Type B pancreatic cell (in vitro differentiated cells): ENCODE data around the gene DYRK2. TPM values are rescaled to one million over a fixed set of nuclear protein-coding genes. Genes with fewer than 3 reads are reported as not detected.

ENCODE experiments used
- DNase-seq: peaks from one replicate; pipeline ENCODE4 v3.0.0; 2021; ENCODE audit warnings: mixed read lengths; ENCODE audit not compliant: unreplicated experiment; ENCODE audit errors: extremely low spot score
- H3K27ac Mint-ChIP-seq: 2 replicates; pipeline ENCODE4 v1.8.0; 2021; ENCODE audit warnings: mild to moderate bottlenecking, mixed read lengths
- H3K27me3 Mint-ChIP-seq: 2 replicates; pipeline ENCODE4 v1.8.0; 2021; ENCODE audit warnings: mixed read lengths
- H3K36me3 Mint-ChIP-seq: 2 replicates; pipeline ENCODE4 v1.8.0; 2021; ENCODE audit warnings: mixed read lengths
- H3K4me1 Mint-ChIP-seq: one replicate; pipeline ENCODE4 v1.8.0; 2021; ENCODE audit warnings: mixed read lengths; ENCODE audit not compliant: unreplicated experiment
- H3K4me3 Mint-ChIP-seq: 2 replicates; pipeline ENCODE4 v1.8.0; 2021; ENCODE audit warnings: mild to moderate bottlenecking, mixed read lengths
- H3K9me3 Mint-ChIP-seq: 2 replicates; pipeline ENCODE4 v1.8.0; 2021; ENCODE audit warnings: mixed read lengths
- CTCF ChIP-seq: fragments of 200-600 bp; sonication (generic); conservative IDR thresholded peaks from 2 replicates; pipeline ENCODE4 v1.5.0; 2021; ENCODE audit warnings: antibody characterized with exemption, mild to moderate bottlenecking
- total RNA-seq: library from RNA; stranded (reverse); gene quantifications from 2 replicates; pipeline ENCODE4 v1.2.1, GENCODE V29; 2021; ENCODE audit warnings: low replicate concordance

DYRK2 gene
- total RNA-seq, 1 donor from 2014 or later = 78.3 TPM

GRCh38 chr12:67645601-67646000 is 2.9 kb upstream of the DYRK2 start:
- no peak overlapping the region for H3K27ac Mint-ChIP-seq
- TF ChIP-seq CTCF = no peak
- DNase-seq = no peak
- no peak overlapping the region for H3K4me3 Mint-ChIP-seq
- H3K9me3 Mint-ChIP-seq = no peaks in the 10 kb centered on the region
- no peaks in the 10 kb centered on the region for H3K27me3 Mint-ChIP-seq
- peaks cover 17% of the 10 kb centered on the region for H3K4me1 Mint-ChIP-seq
- H3K36me3 Mint-ChIP-seq = peaks cover 6% of the 10 kb centered on the region

- no peak for TF ChIP-seq CTCF
- Mint-ChIP-seq H3K9me3 (no peaks in the 10 kb centered on the region), H3K4me3 (peak overlapping the region; percentile 97), H3K36me3 (peaks cover 17% of the 10 kb centered on the region), H3K27ac (peak overlapping the region; percentile 98), H3K27me3 (no peaks in the 10 kb centered on the region), H3K4me1 (peaks cover 26% of the 10 kb centered on the region)
- no peak for DNase-seq
Measured at GRCh38 chr12:67646775-67647174, 1.8 kb upstream of the DYRK2 start.

- H3K4me1 Mint-ChIP-seq = peaks cover 27% of the 10 kb centered on the region
- H3K36me3 Mint-ChIP-seq = peaks cover 17% of the 10 kb centered on the region
- DNase-seq = no peak
- TF ChIP-seq CTCF = no peak
- peak overlapping the region; percentile 97 for H3K4me3 Mint-ChIP-seq
- no peaks in the 10 kb centered on the region for H3K9me3 Mint-ChIP-seq
- no peaks in the 10 kb centered on the region for H3K27me3 Mint-ChIP-seq
- H3K27ac Mint-ChIP-seq = peak overlapping the region; percentile 98
Measured at GRCh38 chr12:67647181-67647798, 1.3 kb upstream of the DYRK2 start.

GRCh38 chr12:67647799-67648520 is 585 bp upstream of the DYRK2 start:
- H3K4me3 Mint-ChIP-seq = peak overlapping the region; percentile 97

GRCh38 chr12:67649261-67649569 is 670 bp downstream of the DYRK2 start:
- TF ChIP-seq CTCF = no peak
- Mint-ChIP-seq H3K4me1 (peaks cover 40% of the 10 kb centered on the region), H3K9me3 (no peaks in the 10 kb centered on the region), H3K36me3 (peaks cover 30% of the 10 kb centered on the region), H3K27ac (no peak overlapping the region), H3K4me3 (no peak overlapping the region), H3K27me3 (no peaks in the 10 kb centered on the region)
- DNase-seq = no peak

More at GRCh38 chr12:67647799-67648520, 585 bp upstream of the DYRK2 start:
- H3K4me1 Mint-ChIP-seq = peaks cover 27% of the 10 kb centered on the region
- peak; percentile 85 for DNase-seq
- TF ChIP-seq CTCF = peak; percentile 59
- H3K27me3 Mint-ChIP-seq = no peaks in the 10 kb centered on the region
- H3K36me3 Mint-ChIP-seq = peaks cover 17% of the 10 kb centered on the region
- H3K9me3 Mint-ChIP-seq = no peaks in the 10 kb centered on the region
- peak overlapping the region; percentile 98 for H3K27ac Mint-ChIP-seq
